GM12878 (cell line): ENCODE results near the gene SLCO3A1. TPM values are rescaled to one million over a fixed set of nuclear protein-coding genes. Genes with fewer than 3 reads are reported as not detected.

Experiments used
- ATAC-seq: fragments of 200-7000 bp; cut with Tn5 transposase; 3 replicates; pipeline ENCODE4 v1.9.1; 2020; ENCODE audit warnings: mild to moderate bottlenecking, moderate library complexity
- BruUV-seq: library from RNA; stranded (reverse); fragments of 400-500 nt; replicated peaks from 2 replicates; lab custom pipeline; 2021; lab: Mats Ljungman, UMichigan
- CTCF ChIA-PET: fragments of 300-600 bp; sonication (Branson Sonifier 250); formaldehyde crosslinking; extraction: SDS; loops from one replicate; lab custom pipeline; 2021; ENCODE audit warnings: inconsistent platforms; lab: Yijun Ruan, JAX
- POLR2A ChIA-PET: fragments of 350-600 bp; formaldehyde crosslinking; extraction: SDS; loops from one replicate; lab custom pipeline; 2021; ENCODE audit warnings: inconsistent platforms; lab: Charles Lee
- RAD21 ChIA-PET: fragments of 300-600 bp; sonication (Branson Sonifier 250); formaldehyde crosslinking; loops from one replicate; lab custom pipeline; 2023; ENCODE audit warnings: antibody characterized with exemption; ENCODE audit not compliant: unreplicated experiment; lab: Charles Lee
- SMC1A ChIA-PET: fragments of 300-600 bp; sonication (Branson Sonifier 250); formaldehyde crosslinking; loops from one replicate; lab custom pipeline; 2023; ENCODE audit not compliant: unreplicated experiment, uncharacterized antibody; lab: Charles Lee
- DNase-seq: peaks from one replicate; pipeline ENCODE4 v3.0.0-alpha.2; 2011; ENCODE audit warnings: low read depth, low spot score
- FAIRE-seq: peaks from 3 replicates; lab custom pipeline; 2011; peaks lifted over from hg19 to GRCh38; lab: Jason Lieb, UNC
- H2AFZ ChIP-seq: 2 replicates; pipeline ENCODE4 v1.6.0; 2011; ENCODE audit warnings: low read depth, low read length, control low read depth; ENCODE audit not compliant: control insufficient read depth
- H3K27ac ChIP-seq: 2 replicates; pipeline ENCODE4 v1.5.1; 2011; ENCODE audit warnings: control low read depth; ENCODE audit not compliant: control insufficient read depth, insufficient read depth
- H3K27me3 ChIP-seq, 2 experiments: replicated peaks in 1 of 2; 2 replicates each; pipeline versions ENCODE4 v1.6.0 to v1.6.1; 2011; ENCODE audit warnings: low read length in 1 of 2; ENCODE audit not compliant: control insufficient read depth in 2 of 2, insufficient read depth in 2 of 2
- H3K36me3 ChIP-seq, 2 experiments: 2 replicates each; pipeline ENCODE4 v1.5.1; 2011; ENCODE audit warnings: low read length in 1 of 2; ENCODE audit not compliant: control insufficient read depth in 2 of 2, insufficient read depth in 2 of 2
- H3K4me1 ChIP-seq: 2 replicates; pipeline ENCODE4 v1.6.1; 2011; ENCODE audit warnings: mild to moderate bottlenecking, low read length, moderate library complexity, mixed read lengths; ENCODE audit not compliant: control insufficient read depth, insufficient read depth
- H3K4me2 ChIP-seq: 2 replicates; pipeline ENCODE4 v1.6.0; 2011; ENCODE audit warnings: control low read depth; ENCODE audit not compliant: control insufficient read depth, insufficient read depth
- H3K4me3 ChIP-seq: fragments of 200-600 bp; sonication (generic); 2 replicates; pipeline ENCODE4 v1.5.1; 2016
- H3K79me2 ChIP-seq: 2 replicates; pipeline ENCODE4 v1.6.0; 2011; ENCODE audit warnings: low read length; ENCODE audit not compliant: control insufficient read depth, insufficient read depth
- H3K9ac ChIP-seq: 2 replicates; pipeline ENCODE4 v1.8.0; 2011; ENCODE audit warnings: low read length, control low read depth, mixed read lengths; ENCODE audit not compliant: control insufficient read depth, insufficient read depth
- H3K9me3 ChIP-seq: replicated peaks from 3 replicates; pipeline ENCODE4 v1.5.1; 2011; ENCODE audit warnings: mild to moderate bottlenecking, low read length; ENCODE audit not compliant: control insufficient read depth, insufficient read depth
- H4K20me1 ChIP-seq: 2 replicates; pipeline ENCODE4 v1.6.0; 2011; ENCODE audit not compliant: control insufficient read depth, insufficient read depth
- BMI1 ChIP-seq: fragments of 450-650 bp; IDR thresholded peaks from 2 replicates; pipeline ENCODE4 v1.6.1; 2016; ENCODE audit warnings: mild to moderate bottlenecking, moderate library complexity, borderline replicate concordance
- EGR1 ChIP-seq, 2 experiments: IDR thresholded peaks; 1 replicate in 1 of 2; 2 replicates in 1 of 2; pipeline ENCODE4 v1.6.1; 2011 to 2012; ENCODE audit warnings: low read depth in 2 of 2, low read length in 2 of 2, borderline replicate concordance in 1 of 2, mild to moderate bottlenecking in 1 of 2, moderate library complexity in 1 of 2
- EZH2 ChIP-seq: IDR thresholded peaks from 2 replicates; pipeline ENCODE4 v1.6.1; 2012; ENCODE audit warnings: low read depth, mild to moderate bottlenecking, control low read depth, inconsistent platforms, low read length, borderline replicate concordance; ENCODE audit not compliant: control insufficient read depth
- FOS ChIP-seq: IDR thresholded peaks from 3 replicates; pipeline ENCODE4 v1.6.1; 2011; ENCODE audit warnings: borderline replicate concordance; ENCODE audit not compliant: insufficient read length; ENCODE audit errors: extremely low read depth
- GABPA ChIP-seq: IDR thresholded peaks from 2 replicates; pipeline ENCODE4 v1.6.1; 2014; ENCODE audit warnings: antibody characterized with exemption, low read depth, mild to moderate bottlenecking, inconsistent platforms
- MEF2A ChIP-seq: IDR thresholded peaks from 2 replicates; pipeline ENCODE4 v1.6.1; 2011; ENCODE audit warnings: low read depth, mild to moderate bottlenecking, low read length, moderate library complexity; ENCODE audit not compliant: insufficient read depth
- MXI1 ChIP-seq: fragments of 150-350 bp; IDR thresholded peaks from 2 replicates; pipeline ENCODE4 v1.6.1; 2011; ENCODE audit warnings: low read depth, mild to moderate bottlenecking, inconsistent platforms, low read length, improper control_type of control experiment
- MYC ChIP-seq: IDR thresholded peaks from 2 replicates; pipeline ENCODE4 v1.6.1; 2011; ENCODE audit warnings: mild to moderate bottlenecking, low read length, moderate library complexity, inconsistent platforms; ENCODE audit not compliant: insufficient read depth, insufficient replicate concordance, insufficient read length, severe bottlenecking
- NFXL1 ChIP-seq: fragments of 450-650 bp; IDR thresholded peaks from 2 replicates; pipeline ENCODE4 v1.6.1; 2017; ENCODE audit warnings: antibody characterized with exemption, mild to moderate bottlenecking, borderline replicate concordance
- NR2F1 ChIP-seq: fragments of 450-650 bp; conservative IDR thresholded peaks from 2 replicates; pipeline ENCODE4 v1.6.1; 2017; ENCODE audit warnings: mild to moderate bottlenecking
- PAX5 ChIP-seq: IDR thresholded peaks from 2 replicates; pipeline ENCODE4 v1.6.1; 2011; ENCODE audit warnings: low read depth, low read length, borderline replicate concordance
- POLR2AphosphoS2 ChIP-seq: IDR thresholded peaks from 2 replicates; pipeline ENCODE4 v1.6.1; 2011; ENCODE audit warnings: low read depth, mild to moderate bottlenecking, low read length, improper control_type of control experiment, moderate library complexity
- RAD51 ChIP-seq: fragments of 450-650 bp; IDR thresholded peaks from 2 replicates; pipeline ENCODE4 v1.6.1; 2016; ENCODE audit warnings: moderate library complexity, mild to moderate bottlenecking, inconsistent platforms
- STAT3 ChIP-seq: IDR thresholded peaks from 2 replicates; pipeline ENCODE4 v1.6.1; 2011; ENCODE audit warnings: low read depth, low read length, improper control_type of control experiment
- WGBS: methylation state at CpG from one replicate; pipeline ENCODE4 v1.1.6; 2016; ENCODE audit warnings: low lambda C conversion rate; ENCODE audit not compliant: insufficient replicate concordance, insufficient coverage; ENCODE audit errors: missing lambda C conversion rate; 5-methylcytosine and 5-hydroxymethylcytosine counted together
- in situ Hi-C: fragments of 300-500 bp; cut with MboI; formaldehyde crosslinking; loops from 9 replicates; pipeline ENCODE4 v1.14.3; 2018; ENCODE audit warnings: mixed read lengths
- intact Hi-C: fragments of 100-400 bp; cut with micrococcal nuclease; formaldehyde crosslinking; loops from one replicate; pipeline ENCODE4 v1.14.2; 2022; ENCODE audit not compliant: unreplicated experiment
- polyA plus RNA-seq, 11 experiments: library from polyadenylated mRNA; depleted of rRNA in 4 of 11; unstranded in 6 of 11; stranded (reverse) in 5 of 11; fragments of >200 nt; fragmentation: Nextera tagmentation in 4 of 11; fragmentation: Illumina TruSeq in 1 of 11; extraction: Ambion mirVana in 4 of 11; extraction: Trizol in 1 of 11; gene quantifications; 1 replicate in 1 of 11; 2 replicates in 10 of 11; pipeline versions ENCODE4 v1.2.1 to v1.2.3, GENCODE V29; 2011 to 2016; ENCODE audit warnings: inconsistent platforms in 2 of 11, missing spikeins in 2 of 11, low read depth in 1 of 11
- total RNA-seq, 4 experiments: library from RNA; depleted of rRNA in 3 of 4; stranded (reverse); fragments of >200 nt in 3 of 4; fragmentation: Illumina TruSeq in 1 of 4; extraction: Trizol in 1 of 4; gene quantifications; 2 replicates each; pipeline versions ENCODE4 v1.2.1 to v1.2.3, GENCODE V29; 2013 to 2021
- TF ChIP-seq, protein P1 (sequence below): IDR thresholded peaks from 2 replicates; pipeline ENCODE4 v1.6.1; 2011; ENCODE audit warnings: mild to moderate bottlenecking, low read depth, low read length, moderate library complexity; ENCODE audit not compliant: insufficient replicate concordance
- TF ChIP-seq, protein P2 (sequence below): fragments of 150-350 bp; IDR thresholded peaks from 2 replicates; pipeline ENCODE4 v1.6.1; 2014; ENCODE audit warnings: mild to moderate bottlenecking, low read depth, low read length
- TF ChIP-seq, protein P3 (sequence below): IDR thresholded peaks from 2 replicates; pipeline ENCODE4 v1.6.1; 2012; ENCODE audit warnings: low read depth, low read length, improper control_type of control experiment

The SLCO3A1 gene
- total and polyA plus RNA-seq, 10 of the 15 experiments (the other 5 are each of a cell fraction or from before 2014, with no cell fraction given): 0.05 to 5.9 (median 0.31) TPM

DNA sequence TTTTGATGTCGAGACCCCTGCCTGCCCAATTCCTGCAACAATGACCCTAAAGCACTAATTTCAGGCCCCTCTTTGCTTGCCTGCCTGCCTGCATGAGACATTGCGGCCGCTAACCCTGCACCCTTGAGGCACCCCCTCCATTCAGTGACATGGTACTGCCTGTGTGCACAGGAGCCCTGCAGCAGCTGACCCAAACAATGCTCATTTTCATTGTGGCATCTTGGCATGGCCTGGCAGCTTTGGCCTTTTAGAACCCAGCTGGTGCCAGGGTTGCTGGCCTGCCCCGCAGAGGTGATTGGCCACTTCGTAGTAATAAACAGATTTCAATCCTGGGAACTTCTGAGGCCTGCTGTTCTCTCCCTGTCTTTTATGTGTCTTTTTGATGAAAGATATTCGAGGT lies 33.8 kb downstream of the SLCO3A1 start:
- Histone ChIP-seq H3K9ac (no peak overlapping the region), H2AFZ (no peak overlapping the region), H3K4me3 (no peak overlapping the region), H4K20me1 (no peaks in the 10 kb centered on the region), H3K27me3 (no peaks in the 10 kb centered on the region), H3K79me2 (no peaks in the 10 kb centered on the region), H3K4me1 (no peaks in the 10 kb centered on the region), H3K36me3 (no peaks in the 10 kb centered on the region), H3K4me2 (no peak overlapping the region), H3K27ac (no peak overlapping the region), H3K9me3 (no peaks in the 10 kb centered on the region)
- no TSS peak for BruUV-seq
- DNase-seq: no peak
- intact Hi-C loops (no loop called here), in situ Hi-C loops (no loop called here)
- SMC1A ChIA-PET: no interaction called here
- no peak for FAIRE-seq
- CTCF ChIA-PET: interaction anchor here (1.1 to 1.7 kb wide), 2 partner anchors 35 to 190 kb away, joined by 3 to 5 read pairs; no protein-coding TSS in a partner anchor
- no peak for TF ChIP-seq POLR2AphosphoS2
- no peak for TF ChIP-seq RAD51
- TF ChIP-seq FOS: no peak
- TF ChIP-seq MXI1: no peak
- TF ChIP-seq EZH2: no peak
- TF ChIP-seq STAT3: no peak
- TF ChIP-seq NFXL1: no peak
- TF ChIP-seq, protein P1, sequence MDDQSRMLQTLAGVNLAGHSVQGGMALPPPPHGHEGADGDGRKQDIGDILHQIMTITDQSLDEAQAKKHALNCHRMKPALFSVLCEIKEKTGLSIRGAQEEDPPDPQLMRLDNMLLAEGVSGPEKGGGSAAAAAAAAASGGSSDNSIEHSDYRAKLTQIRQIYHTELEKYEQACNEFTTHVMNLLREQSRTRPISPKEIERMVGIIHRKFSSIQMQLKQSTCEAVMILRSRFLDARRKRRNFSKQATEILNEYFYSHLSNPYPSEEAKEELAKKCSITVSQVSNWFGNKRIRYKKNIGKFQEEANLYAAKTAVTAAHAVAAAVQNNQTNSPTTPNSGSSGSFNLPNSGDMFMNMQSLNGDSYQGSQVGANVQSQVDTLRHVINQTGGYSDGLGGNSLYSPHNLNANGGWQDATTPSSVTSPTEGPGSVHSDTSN: no peak
- TF ChIP-seq MEF2A: no peak
- TF ChIP-seq, protein P2, sequence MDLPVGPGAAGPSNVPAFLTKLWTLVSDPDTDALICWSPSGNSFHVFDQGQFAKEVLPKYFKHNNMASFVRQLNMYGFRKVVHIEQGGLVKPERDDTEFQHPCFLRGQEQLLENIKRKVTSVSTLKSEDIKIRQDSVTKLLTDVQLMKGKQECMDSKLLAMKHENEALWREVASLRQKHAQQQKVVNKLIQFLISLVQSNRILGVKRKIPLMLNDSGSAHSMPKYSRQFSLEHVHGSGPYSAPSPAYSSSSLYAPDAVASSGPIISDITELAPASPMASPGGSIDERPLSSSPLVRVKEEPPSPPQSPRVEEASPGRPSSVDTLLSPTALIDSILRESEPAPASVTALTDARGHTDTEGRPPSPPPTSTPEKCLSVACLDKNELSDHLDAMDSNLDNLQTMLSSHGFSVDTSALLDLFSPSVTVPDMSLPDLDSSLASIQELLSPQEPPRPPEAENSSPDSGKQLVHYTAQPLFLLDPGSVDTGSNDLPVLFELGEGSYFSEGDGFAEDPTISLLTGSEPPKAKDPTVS: no peak
- no peak for TF ChIP-seq BMI1
- TF ChIP-seq EGR1 (IDR thresholded peaks at IDR 0.05; ENCODE audit: borderline replicate concordance in 1 of 2, low read depth in 2 of 2, low read length in 2 of 2): no peak
- no peak for TF ChIP-seq MYC
- no peak for TF ChIP-seq NR2F1
- TF ChIP-seq, protein P3, sequence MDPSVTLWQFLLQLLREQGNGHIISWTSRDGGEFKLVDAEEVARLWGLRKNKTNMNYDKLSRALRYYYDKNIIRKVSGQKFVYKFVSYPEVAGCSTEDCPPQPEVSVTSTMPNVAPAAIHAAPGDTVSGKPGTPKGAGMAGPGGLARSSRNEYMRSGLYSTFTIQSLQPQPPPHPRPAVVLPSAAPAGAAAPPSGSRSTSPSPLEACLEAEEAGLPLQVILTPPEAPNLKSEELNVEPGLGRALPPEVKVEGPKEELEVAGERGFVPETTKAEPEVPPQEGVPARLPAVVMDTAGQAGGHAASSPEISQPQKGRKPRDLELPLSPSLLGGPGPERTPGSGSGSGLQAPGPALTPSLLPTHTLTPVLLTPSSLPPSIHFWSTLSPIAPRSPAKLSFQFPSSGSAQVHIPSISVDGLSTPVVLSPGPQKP: no peak
- TF ChIP-seq PAX5: no peak
- TF ChIP-seq GABPA: no peak
- ATAC-seq: no peak
- WGBS: 13% methylated on average over 6 of the region's 6 CpGs
- RAD21 ChIA-PET: no interaction called here
- POLR2A ChIA-PET: no interaction called here
